NCI-H2227 (cell line): ENCODE results near the gene FKBP15.

ENCODE experiments used
- DNase-seq: peaks from one replicate; lab custom pipeline; 2025; ENCODE audit not compliant: unreplicated experiment; lab: John Stamatoyannopoulos, UW

Gene FKBP15

GRCh38 chr9:113231701-113232100 lies 10.6 kb upstream of the FKBP15 start:
- no peak for DNase-seq

- peak; percentile 4 for DNase-seq
Measured at GRCh38 chr9:113228130-113228665, 7.1 kb upstream of the FKBP15 start.

DNA sequence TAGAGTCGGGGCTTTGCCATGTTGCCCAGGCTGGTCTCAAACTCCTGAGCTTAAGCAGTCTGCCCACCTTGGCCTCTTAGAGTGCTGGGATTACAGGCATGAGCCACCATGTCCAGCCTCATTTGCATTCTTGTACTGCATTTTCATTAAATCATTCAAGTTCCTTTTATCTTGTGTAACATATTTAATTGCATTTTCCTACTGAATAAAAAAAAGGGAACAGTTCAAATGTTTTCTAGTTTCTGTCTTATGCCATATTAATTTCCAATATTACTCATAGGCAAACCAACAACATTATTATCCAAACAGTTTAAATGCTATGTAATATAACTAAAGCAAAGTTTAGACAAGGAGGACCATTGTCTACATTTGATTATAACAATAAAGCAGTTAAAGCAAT lies 6.4 kb upstream of the FKBP15 start:
- DNase-seq = no peak

- DNase-seq = no peak
Measured at GRCh38 chr9:113223963-113224362, 2.9 kb upstream of the FKBP15 start.

GRCh38 chr9:113222482-113222841 lies 1.4 kb upstream of the FKBP15 start:
- no peak for DNase-seq

GRCh38 chr9:113221800-113222481 lies 864 bp upstream of the FKBP15 start:
- no peak for DNase-seq

GRCh38 chr9:113220467-113221002 lies 542 bp downstream of the FKBP15 start:
- DNase-seq = no peak

- DNase-seq = no peak
Measured at GRCh38 chr9:113219969-113220368, 1.1 kb downstream of the FKBP15 start.

GRCh38 chr9:113219186-113219936 lies 1.7 kb downstream of the FKBP15 start:
- DNase-seq = no peak

- no peak for DNase-seq
Measured at GRCh38 chr9:113216406-113216805, 4.7 kb downstream of the FKBP15 start.

GRCh38 chr9:113215132-113215531 lies 5.9 kb downstream of the FKBP15 start:
- DNase-seq = no peak

GRCh38 chr9:113210815-113211214 lies 10.3 kb downstream of the FKBP15 start:
- no peak for DNase-seq

DNA sequence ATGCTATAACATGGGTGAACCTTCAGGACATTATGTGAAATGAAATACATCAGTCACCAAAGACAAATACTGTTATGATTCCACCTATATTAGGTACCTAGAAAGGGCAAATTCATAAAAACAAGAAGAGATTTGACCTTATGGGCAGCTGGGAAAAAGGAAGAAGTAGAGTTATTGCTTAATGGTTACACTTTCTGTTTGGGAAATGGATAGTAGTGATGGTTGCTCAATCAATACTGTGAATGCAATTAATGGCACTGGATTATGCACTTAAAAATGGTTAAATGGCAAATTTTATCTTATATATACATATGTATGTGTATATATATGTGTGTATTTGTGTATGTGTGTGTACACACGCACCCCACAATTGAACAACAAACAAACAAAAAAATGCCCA lies 15.2 kb downstream of the FKBP15 start:
- no peak for DNase-seq

GRCh38 chr9:113205432-113205831 lies 15.6 kb downstream of the FKBP15 start:
- no peak for DNase-seq

DNA sequence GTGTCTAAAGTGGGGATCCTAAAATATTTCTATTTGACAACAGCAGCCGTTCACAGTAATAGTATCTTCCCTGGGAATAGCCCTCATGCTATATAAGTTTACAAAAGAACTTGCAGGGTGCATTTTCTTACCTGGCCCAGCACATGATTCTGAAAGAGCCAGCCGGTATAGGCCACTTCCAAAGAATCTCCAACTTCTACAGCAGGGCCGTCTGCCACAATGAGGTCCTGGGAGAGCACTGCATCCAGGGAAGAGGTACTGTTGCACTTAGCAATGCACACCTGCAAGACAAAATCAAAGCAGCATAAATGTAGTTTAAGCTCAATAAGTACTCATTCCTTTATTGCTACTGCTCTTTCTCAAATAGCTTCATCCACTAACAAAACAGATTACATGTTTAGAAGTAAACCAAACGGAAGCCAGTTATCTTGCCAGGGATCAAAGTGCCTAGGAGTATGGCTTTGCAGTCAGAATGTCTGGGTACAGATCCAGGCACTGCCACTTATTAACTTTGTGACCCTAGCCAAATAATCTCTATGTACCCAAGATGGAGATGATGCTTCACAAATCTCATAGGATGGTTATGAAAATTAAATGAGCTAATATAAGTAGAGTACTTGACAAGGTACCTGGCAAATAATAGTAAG lies 21.3 kb downstream of the FKBP15 start:
- no peak for DNase-seq

- DNase-seq = no peak
Measured at GRCh38 chr9:113192455-113192854, 28.6 kb downstream of the FKBP15 start.

GRCh38 chr9:113187929-113188595 lies 33.0 kb downstream of the FKBP15 start:
- DNase-seq = no peak

DNA sequence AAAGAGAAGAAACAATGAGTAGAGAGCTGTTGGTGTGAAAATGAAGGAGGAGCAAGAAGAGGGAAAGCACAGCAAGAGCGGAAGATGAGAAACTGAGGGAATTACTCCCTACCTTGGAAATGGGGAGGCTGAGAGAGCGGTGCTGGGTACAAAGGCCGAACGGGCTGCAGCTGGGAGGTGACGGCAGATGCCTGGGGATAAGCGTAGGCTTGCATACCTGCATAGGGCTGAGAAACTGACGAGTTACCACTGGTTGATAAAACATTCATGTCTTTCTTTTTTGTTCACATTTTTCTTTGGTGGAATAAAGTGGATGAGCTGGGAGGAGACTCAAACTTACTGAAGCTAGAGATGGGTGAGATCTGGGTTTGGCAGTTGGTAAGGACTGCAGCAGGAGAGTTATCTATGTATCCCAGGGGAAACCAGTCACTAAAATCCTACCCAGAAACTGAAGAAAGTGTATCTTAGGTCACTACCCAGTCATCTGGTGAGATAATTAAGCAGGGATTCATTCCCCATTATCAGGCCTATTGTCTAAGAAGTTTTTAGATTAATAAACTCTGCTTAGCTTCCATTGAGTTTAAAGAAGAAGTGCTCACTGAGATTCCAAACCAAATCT lies 34.8 kb downstream of the FKBP15 start:
- DNase-seq = no peak

GRCh38 chr9:113185271-113185670 lies 35.8 kb downstream of the FKBP15 start:
- DNase-seq = no peak

DNA sequence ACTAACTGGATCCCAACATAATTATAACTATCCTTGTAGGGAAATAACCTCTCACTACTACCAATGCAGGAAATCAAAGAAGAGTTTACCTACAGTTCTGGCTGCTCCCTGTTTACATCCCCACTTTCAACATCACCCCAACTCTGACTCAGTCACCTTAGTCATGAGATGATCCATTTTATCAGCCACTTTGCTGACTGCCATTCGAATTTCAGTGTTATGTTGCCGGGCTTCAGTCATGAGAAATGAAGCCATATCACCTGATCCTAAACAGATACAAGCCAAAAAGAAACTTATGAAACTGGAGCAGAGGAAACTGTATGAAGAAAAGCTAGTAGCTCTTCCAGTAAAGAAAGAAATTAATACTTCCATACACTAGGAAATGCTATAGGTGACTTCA lies 36.5 kb downstream of the FKBP15 start:
- DNase-seq = no peak
